Measurements from ENCODE around the gene CREBZF.

GRCh38 chr11:85627332-85627997 lies 37.5 kb downstream of the CREBZF start, which contains the start of gene DLG2:
- no peak for TF ChIP-seq EP300 (IDR thresholded peaks at IDR 0.05; ENCODE audit: borderline replicate concordance)
- no peak for TF ChIP-seq CEBPB (IDR thresholded peaks at IDR 0.05)
- no peak for TF ChIP-seq EGR1 (IDR thresholded peaks at IDR 0.05)
- TF ChIP-seq TAF1 (IDR thresholded peaks at IDR 0.05; ENCODE audit: low read depth) = no peak
- TF ChIP-seq MAX (IDR thresholded peaks at IDR 0.05) = no peak
- TF ChIP-seq RAD21 (IDR thresholded peaks at IDR 0.05; ENCODE audit: low read depth) = no peak
- TF ChIP-seq TEAD4 (IDR thresholded peaks at IDR 0.05) = no peak
- TF ChIP-seq NFIC (IDR thresholded peaks at IDR 0.05) = peak; percentile 54; the same call in 1 of the 2 replicates
- no peak for TF ChIP-seq YY1 (IDR thresholded peaks at IDR 0.05; ENCODE audit: low read depth)

All from Ishikawa (cell line).